ENCODE data around the gene BRI3.

BRI3 gene, protein sequence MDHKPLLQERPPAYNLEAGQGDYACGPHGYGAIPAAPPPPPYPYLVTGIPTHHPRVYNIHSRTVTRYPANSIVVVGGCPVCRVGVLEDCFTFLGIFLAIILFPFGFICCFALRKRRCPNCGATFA

DNA sequence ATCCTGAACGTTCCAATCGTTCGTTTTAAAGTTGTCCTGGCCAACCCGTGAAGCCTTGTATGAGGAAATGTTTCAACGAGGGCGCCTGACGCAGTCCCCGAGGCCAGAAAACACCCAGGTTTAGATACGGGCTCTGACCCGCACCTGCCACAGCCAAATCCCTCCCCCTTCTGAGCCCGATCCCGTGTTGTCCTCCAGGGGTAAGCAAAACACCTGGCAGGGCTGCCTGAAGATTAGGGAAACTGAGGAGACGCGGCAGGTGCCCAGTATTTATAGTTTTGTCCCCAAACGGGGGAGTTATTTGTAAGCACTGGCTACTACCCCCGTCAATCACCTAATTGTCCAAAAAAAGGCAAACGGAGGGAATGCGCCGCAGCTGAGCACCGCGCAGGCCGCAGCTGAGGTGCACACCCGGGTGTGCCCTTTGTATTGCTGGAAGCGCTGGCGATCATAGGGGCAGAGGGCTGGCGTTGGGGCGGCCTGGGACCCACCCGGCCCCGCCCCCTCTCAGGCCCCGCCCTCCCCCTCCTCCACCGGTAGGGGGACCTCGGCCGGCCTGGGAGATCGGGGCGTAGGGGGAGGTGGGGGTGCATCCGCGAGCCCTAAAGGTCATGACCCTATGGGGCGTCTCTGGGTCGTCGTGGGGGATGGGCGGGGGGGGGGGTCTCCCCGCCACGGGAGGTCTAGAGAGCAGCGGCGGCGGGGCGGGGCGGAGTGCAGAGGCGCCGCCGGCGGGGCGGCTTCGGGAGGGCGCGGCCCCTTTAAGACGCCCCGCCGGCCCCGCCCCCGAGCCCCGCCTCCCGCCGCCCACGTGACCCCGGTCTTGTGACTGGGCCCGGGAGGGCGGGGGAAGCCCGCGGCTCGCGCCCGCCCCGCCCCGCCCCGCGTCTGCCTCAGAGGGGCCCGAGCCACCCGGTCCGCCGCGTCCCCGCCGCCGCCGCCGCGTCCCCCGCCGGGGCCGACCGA lies at the start of gene BRI3:
Gene BRI3 (plus strand): TSS at position 896 of the 966 bp plus-strand sequence. CDS start 110 bp downstream, outside the sequence.
- DNase-seq: peak; percentile 40

DNA sequence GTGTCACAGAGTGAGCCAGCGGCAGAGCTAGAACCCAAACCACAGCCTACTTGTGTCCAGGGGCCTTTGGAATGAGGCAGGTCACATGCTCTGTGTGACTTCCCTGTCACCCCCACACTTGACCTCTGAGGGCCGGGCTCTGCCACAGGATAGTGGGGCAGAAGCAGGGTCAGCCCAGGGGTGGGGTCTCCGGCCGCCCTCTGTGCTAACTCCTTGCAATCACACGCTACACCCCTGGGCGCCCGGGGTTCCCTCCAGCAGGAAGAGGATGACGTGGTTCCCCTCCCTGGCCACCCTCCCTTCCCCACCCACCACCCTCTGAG lies 49.3 kb upstream of the BRI3 start:
- no peak for DNase-seq

DNA sequence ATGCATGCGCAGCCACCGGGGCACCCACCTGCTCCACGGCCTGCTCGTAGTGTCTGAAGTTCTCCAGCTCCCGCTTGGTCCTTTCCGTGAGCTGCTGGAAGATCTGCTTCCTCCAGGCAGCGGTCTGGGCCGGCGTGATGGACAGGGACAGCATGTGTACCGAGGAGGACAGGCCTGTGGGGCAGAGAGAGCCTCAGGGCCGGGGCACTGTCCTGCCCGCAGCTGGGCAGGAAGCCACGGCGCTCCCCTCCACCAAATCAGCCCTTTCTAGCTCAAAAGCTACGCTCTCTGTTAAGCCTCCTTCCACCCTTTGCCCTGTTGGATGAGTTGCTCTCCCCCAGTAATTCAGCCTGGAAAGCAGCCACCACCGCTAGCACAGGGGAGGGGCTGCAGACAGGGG lies 48.7 kb upstream of the BRI3 start:
- DNase-seq: no peak

DNA sequence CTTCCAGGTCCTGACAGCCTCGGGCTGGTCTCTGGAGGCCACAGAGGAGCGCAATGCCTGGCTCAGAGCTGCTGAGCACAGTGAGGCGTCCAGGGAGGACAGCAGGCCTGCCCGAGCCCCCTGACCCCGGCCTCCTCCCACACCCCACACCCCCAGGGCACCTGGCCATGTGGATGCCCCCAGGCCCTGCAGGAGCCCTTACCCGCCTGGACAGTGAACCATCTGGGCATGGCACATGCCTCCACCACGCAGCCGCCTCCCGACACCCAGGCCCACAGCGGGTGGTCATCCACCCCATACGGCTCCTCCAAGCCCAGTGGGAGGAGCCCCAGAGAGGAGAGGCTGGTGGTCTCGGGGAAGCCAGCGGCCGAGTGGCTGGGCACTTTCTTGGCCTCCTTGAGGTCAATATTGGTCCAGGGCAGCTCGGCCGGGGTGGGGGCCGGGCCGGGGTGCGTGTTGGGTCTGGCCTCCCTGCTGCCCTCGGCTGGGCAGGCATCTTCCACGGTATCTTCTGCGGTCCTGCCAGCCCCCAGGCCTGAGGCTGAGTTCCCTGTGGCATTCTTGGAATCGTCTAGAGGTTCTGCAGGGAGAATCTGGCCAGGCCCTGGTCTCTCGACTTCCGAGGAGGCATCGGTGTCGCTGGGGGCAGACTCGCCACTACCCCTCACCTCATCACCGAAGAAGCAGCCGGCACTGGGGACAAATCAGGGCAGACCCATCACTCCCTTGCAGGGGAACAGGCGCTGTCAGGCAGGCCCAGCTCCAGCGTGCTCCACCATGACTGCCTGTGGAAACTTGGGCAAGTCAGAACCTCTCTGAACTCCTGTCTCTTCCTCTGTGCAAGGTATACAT lies 48.0 kb upstream of the BRI3 start:
- DNase-seq: no peak

DNA sequence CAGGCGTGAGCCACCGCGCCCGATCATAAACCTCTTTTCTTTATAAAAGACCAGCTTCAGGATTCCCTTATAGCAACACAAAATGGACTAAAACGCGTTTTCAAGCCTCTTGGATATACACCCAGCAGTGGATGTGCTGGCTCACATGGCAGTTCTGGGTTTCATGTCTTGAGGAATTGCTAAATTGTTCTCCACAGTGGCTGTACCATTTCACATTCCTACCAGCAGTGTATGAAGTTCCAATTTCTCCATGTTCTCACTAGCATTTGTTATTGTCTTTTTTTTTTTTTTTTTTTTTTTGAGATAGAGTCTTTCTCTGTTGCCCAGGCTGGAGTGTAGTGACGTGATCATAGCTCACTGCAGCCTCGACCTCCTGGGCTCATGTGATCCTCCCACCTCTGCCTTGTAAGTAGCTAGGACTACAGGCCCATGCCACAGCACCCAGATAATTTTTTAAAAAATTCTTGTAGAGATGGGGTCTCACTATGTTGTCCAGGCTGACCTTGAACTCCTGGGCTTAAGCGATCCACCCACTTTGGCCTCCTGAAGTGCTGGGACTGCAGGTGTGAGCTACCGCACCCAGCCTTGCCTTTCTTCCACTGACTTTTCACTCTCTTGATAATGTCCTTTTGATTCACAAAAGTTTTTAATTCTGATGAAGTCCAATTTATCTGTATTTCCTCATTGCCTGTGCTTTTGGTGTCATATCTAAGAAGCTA lies 46.9 kb upstream of the BRI3 start:
- no peak for DNase-seq

DNA sequence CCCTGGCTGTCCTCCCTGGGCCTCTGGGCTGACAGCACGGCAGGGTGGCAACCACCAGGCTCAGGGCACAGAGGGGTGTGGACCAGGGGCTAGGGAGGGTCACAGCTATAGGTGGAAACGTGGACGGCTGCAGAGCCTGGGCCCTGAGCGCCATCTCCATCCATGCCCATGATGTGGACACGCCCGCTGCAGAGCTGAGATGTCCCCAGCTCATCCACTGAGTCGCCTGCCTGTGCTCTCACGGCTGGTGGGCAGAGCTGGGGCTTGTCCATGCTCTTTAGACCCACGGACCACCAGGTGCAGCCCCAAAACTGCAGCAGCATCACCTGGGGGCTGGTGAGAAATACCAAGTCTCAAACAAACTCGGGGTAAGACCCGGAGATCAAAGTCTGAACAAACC lies 45.6 kb upstream of the BRI3 start:
- no peak for DNase-seq

DNA sequence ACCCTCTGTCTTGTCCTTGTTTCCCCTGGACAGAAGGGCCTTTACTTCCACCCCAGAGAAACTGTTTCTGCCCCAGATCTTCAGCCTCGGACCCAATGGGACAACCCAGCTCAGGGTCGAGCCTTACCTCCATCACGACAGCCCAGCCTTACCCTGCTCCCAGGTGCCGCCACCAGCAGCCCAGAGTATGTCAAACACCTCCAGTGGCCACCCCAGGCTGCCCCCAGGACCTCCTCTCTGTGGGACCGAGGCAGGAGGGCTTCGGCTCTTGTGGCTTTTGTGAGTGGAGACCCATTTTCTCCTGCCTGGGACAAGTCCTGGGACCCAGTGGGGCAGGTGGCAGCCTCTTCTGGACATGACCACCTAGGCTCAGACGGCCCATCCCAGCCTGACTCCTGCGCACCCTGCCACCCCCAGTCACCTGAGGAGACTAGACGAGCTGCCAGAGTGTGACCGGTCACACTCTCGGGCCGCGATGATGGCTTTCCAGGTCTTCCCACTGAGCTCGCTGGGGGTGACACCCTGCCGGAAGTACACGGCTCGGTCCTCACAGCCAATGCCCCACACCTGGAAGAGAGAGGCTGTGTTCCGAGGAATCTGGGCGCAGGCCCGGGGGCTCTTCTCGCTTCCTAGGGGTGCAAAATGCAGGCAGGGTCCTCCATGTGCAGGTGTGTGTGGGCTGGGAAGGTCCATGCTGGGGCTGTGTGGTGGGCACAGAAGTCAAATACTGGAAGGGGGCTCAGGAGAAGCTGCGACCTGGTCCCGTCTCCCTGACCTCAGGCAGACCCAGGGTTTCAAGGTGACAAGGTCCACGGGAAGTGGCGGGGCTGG lies 44.9 kb upstream of the BRI3 start:
- no peak for DNase-seq

DNA sequence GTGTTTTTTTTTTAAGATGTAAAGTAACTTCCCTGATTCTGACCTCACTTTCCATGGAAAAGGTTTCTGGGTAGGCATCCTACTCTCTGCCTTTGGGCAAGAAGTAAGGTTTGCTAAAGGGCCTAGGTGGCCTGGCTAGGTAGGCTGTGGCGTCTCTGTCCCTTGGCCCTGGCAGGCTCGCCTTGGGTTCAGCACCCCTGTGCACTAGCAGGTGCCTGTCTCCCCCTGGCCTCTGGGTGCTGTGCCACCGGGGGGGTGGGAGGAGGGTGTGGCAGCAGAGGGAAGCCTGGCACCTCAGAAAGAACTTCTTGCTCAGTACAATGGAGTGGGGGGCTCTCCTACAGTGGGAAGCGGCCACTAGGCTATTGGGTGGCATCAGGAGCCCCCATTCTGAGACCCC lies 43.4 kb upstream of the BRI3 start:
- no peak for DNase-seq

DNA sequence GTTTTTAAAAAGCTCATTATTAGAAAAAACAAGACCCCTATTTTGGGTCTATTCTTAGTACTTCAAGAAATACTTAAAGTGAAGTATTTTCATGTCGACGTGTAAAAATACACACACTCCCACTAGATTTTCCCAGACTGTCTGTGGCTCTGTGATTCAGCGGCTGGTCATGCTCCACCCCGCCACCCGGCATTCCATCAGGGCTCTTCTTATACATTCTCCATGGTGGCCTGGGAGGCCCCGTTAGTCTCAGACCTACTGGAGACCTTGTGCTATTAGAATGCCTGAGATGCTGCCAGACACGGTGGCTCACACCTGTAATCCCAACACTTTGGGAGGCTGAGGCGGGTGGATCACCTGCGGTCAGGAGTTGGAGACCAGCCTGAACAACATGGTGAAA lies 42.5 kb upstream of the BRI3 start:
- DNase-seq: no peak

DNA sequence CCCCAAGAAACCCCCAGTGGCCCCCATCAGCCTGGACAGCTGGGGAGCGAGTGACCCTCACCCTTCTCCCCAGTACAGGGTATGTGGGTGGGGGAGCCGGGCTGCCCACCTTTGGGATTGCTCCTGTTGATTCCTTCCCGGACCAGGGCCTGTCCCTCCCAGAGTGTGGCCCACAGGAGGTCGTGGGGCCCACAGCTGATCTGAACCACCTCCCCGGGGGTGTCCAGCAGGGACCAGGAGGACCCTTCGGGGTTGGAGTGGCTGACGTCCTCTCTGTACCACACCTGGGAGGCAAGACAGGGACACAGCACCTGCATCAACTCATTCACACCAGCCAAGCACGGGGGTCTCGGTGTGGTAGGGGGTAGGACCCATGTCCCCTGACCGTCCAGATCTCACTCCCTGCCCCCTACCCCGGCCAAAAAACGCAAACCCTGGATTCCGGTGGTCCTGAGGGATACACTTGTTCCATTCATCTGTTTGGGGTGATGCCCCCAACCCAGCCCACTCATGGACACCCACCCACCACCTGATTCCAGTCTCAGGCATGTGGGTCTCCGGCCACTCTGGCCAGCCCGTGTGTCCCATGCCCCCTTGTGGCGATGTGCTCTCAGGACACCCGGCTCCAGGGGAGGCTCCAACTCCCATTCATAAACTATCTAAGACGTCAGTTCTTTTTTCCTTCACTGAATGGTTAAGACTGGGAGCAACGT lies 40.4 kb upstream of the BRI3 start:
- DNase-seq: no peak

DNA sequence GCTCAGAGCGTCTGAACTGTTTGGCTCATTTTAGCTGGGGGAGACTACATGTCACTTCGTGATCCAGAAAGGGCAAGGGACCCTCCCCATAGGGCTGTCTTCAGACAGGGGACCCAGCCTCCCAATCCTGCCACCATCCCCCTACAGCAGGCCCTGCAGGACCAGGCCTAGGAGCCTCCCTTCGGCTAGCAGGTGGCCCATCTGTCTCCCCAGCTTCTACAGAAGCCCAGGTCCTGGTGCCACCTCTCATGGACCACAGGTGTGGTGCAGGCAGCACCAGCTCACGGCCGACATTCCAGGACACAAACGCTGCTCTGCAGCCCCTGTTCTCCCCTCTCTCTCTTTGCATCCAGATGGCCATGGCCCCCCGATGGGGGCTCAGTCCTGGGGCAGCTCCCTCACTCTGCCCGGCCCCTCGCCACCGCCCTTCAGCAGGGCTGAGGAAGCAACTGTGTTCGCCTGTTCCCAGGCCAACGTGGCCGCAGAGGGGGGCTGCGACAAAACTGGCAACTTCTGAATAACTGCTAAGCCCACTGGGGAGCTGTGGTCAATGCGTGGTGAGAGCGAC lies 39.7 kb upstream of the BRI3 start:
- no peak for DNase-seq

DNA sequence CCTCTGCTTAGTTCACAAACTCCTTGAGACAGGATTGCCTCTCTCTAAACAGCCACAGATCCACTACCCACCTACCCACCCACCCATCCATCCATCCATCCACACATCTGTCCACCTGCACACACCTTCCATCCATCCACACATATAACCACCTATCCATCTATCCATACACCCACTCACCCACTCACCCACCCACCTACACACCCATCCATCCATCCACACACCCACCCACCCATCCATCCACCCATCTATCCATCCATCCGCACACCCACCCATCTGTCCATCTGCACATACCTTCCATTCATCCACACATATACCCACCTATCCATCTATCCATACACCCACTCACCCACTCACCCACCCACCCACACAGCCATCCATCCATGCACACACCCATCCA lies 39.1 kb upstream of the BRI3 start:
- DNase-seq: no peak

DNA sequence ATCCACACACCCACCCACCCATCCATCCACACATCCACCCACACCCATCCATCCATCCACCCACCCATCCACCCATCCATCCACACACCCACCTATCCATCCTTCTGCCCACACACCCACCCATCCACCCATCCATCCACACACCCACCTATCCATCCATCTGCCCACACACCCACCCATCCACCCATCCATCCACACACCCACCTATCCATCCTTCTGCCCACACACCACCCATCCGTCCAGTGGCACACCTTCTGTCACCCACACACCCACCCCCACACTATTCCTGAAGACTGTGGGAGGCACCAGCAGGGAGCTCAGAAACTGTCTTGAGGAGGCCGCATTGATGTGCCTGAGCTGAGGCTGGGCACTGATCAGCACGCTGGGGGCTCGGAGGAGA lies 38.6 kb upstream of the BRI3 start:
- DNase-seq: no peak

DNA sequence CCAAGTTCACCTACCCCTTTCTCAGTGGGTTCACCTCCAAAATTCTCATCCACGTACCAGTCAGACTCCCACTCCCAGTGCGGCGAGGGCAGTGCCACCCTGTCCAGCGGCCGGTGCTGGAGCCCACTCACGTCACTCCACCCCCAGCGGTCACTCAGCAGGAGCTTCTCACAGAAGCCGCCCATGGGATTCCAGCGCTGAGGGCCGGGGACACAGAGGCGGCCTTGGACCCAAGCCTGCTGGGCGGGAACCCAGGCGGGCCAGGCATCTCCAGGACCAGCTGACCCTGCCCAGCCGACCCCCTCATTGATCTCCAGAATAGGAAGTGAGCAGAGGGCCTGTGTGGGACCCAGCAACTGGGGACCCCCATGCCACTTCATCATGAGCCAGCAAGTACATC lies 36.6 kb upstream of the BRI3 start:
- DNase-seq: no peak

DNA sequence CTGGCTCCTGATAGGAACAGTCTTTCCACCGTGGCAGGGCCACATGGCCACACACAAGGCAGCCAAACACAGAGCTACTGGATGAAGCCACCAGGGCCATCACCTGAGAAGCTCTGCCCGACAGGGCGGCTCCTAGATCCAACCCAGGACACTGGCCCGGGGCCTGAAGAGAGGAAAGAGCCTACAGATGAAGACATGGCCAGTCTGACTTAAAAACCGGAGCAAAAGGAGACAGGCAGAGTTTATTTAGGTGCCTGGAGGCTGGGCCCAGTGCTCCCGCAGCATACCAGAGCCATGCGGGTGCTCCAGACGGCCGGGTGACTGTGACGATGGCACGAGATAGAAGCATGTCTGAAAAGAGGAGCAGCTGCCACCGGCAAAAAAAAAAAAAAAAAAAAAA lies 33.3 kb upstream of the BRI3 start:
- no peak for DNase-seq

DNA sequence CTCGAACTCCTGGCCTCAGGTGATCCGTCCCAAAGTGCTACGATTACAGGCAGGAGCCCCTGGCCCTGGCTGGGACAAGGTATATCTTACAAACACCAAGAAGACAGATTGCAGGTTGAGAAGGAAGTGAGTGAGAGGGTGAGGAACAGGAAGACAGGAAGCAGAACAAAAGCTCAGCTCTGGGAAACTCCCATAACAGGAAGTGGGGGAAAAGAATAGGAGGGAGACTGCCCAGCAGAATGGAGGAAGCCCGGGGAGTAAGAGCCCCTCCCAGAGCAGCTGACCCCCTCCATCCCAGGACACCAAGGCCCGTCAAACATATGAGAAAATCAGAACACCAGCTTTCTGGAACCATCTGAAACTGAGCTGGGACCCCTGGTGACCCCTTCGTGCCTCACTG lies 32.4 kb upstream of the BRI3 start:
- no peak for DNase-seq

DNA sequence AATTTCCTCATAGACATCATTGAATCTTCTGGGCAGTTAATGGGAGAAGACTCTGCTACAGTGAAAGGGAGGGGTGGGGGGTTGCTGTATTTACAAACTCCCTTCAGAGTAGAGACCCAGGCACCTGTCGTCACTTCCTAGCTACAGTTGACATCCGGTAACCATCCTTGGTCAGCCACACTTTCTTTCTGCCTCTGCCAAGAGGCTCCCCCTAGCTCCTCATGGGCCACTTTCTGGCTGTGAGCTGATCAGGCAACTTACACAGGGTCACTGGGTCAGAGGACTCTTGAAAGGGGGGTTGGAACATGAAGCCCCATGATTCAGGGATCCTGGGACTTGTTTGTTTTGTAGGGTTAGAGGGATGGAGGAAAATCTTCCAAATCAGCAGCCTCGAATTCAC lies 30.7 kb upstream of the BRI3 start:
- DNase-seq: no peak

DNA sequence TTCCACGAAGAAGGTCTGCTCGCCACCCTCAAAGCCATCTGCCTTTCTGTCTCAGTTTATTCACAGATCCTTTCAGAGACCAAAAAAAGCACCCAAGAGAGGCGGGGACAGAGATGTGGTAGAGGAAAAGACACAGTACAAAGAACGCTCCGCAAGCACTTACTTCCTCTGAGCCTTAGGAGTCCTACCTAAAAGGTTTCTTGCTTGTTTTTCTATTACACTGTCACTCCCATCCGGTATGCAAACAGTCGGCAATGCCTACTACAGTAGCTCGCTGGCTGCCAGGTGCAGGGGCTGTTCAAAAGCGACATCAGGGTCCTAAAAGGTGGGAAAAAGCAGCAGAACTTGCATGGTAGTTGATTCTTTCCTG lies 30.3 kb upstream of the BRI3 start:
- no peak for DNase-seq

DNA sequence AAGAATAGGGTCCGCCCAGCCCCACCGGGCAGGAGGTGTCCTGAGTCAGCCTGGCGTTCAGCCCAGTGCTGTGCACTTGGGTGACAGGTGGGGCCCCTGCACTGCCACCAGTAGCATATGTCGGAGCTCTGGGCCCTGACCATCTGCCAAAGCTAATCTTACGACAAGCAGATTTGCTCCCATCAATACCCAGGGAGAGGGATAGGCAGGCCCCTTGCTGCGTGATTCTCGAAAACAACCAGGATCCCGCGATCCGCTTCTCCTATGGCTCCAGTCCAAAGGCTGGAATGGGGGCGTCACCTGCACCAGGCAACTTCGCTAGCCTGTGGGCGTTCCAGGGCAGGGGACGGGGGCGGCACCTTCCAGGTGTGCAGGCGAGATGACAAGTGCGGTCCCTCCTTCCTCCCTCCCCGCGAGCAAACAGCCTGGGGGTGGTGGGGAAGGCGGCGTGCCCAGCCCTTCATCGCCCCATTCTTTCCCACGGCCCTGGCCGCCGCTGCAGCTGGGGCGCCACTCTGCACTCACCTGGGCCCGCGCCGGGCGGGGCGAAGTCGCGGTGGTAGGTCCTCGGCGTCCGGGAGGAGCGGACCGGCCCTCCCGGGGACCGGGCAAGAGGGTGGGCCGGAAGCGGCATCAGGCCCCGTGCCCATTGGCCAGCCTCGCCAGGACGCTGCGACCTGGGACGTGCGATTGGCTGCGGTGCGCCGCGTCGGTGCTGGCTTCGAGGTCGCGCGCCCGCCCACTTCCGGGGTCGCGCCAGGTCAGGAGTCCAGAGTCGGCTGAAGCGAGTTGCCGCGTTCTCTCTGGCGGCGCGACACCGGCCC lies 29.7 kb upstream of the BRI3 start, which contains the start of gene TECPR1:
Gene TECPR1 (minus strand): TSS at position 632 of the 824 bp plus-strand sequence. CDS start 6,086 bp downstream, outside the sequence.
- peak; percentile 83 for DNase-seq

DNA sequence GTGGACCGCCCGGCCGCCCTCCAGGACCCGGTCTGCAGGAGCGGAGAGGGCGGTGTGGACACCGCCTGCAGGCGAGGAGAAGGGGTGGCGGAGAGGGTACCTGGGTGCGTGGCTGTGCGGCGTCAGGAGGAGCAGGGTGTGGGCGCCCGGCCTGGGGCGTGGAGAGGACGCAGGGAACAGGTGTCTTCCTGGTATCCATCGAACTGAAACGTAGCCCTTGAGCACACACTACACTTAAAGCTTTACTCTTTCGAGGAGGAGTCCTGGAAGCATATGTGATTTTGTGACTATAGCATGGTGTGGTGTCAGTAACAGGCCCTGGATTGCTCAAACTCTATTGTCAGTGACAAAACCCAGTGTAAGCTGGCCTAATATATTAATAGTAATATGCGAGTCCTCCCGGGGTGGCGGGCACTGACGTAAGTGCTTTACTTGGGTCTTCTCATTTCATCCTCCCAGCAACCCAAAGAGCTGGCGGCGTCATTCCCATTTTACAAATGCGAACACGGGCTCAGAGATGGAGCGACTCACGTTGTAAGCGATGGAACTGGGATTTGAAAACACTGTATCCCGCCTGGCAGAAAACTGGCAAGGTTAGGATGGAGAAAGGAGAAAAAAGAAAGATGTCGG lies 28.9 kb upstream of the BRI3 start:
- no peak for DNase-seq
